Ovary (tissue), 9 donors: Measurements from ENCODE around the gene DNAJB9. TPM values are rescaled to one million over a fixed set of nuclear protein-coding genes. Genes with fewer than 3 reads are reported as not detected.

Experiments used
- DNase-seq, 5 donors: peaks; one replicate each; pipeline ENCODE4 v3.0.0-alpha.2; 2019 to 2020
- H3K27ac ChIP-seq, 2 donors: fragments of 200-600 bp; one replicate each; pipeline versions ENCODE4 v1.5.1 to v1.8.0; 2019 to 2022
- H3K27me3 ChIP-seq: fragments of 200-600 bp; one replicate; pipeline ENCODE4 v1.8.0; 2022
- H3K36me3 ChIP-seq: fragments of 200-600 bp; sonication (generic); one replicate; pipeline ENCODE4 v1.5.1; 2019
- H3K4me1 ChIP-seq: one replicate; pipeline ENCODE4 v1.8.1; 2013; ENCODE audit warnings: mild to moderate bottlenecking, moderate library complexity; ENCODE audit not compliant: insufficient read depth
- H3K4me3 ChIP-seq: fragments of 200-600 bp; sonication (generic); one replicate; pipeline ENCODE4 v1.5.1; 2017
- H3K9me3 ChIP-seq, 2 donors: fragments of 200-600 bp in 1 of 2; sonication (generic) in 1 of 2; one replicate each; pipeline versions ENCODE4 v1.5.1 to v1.8.1; 2013 to 2019; ENCODE audit warnings: mild to moderate bottlenecking in 1 of 2, moderate library complexity in 1 of 2
- CTCF ChIP-seq, 3 donors: fragments of 450-650 bp in 2 of 3; fragments of 200-600 bp in 1 of 3; IDR thresholded peaks; one replicate each; pipeline versions ENCODE4 v1.5.1 to v1.8.0; 2016 to 2022; ENCODE audit warnings: antibody characterized with exemption in 3 of 3, mild to moderate bottlenecking in 1 of 3
- EP300 ChIP-seq: sonication (generic); formaldehyde crosslinking; IDR thresholded peaks from one replicate; pipeline ENCODE4 v1.6.1; 2017; ENCODE audit warnings: antibody characterized with exemption
- POLR2A ChIP-seq: fragments of 450-650 bp; IDR thresholded peaks from one replicate; pipeline ENCODE4 v1.6.1; 2017; ENCODE audit warnings: antibody characterized with exemption, mild to moderate bottlenecking, moderate library complexity
- whole genome bisulfite sequencing, 3 donors: extraction: QIAGEN DNeasy Blood & Tissue Kit in 1 of 3; methylation state at CpG; one replicate each; pipeline versions ENCODE4 v1.1.5 to v1.1.7; 2013 to 2017; 5-methylcytosine and 5-hydroxymethylcytosine counted together
- intact Hi-C, 4 donors: fragments of 100-400 bp; cut with DNase I; formaldehyde crosslinking; loops; one replicate each; pipeline versions ENCODE4 v1.11.0 to v1.15.1; 2022 to 2023
- polyA plus RNA-seq, 2 donors: library from polyadenylated mRNA; stranded (reverse); fragments of 200-250 nt in 1 of 2; fragments of 350-450 nt in 1 of 2; fragmentation: Illumina TruSeq in 1 of 2; extraction: RNeasy Lipid Tissue Mini Kit (QIAGEN cat#74804) in 1 of 2; gene quantifications; one replicate each; pipeline ENCODE4 v1.2.3, GENCODE V29; 2013 to 2014
- total RNA-seq, 7 donors: library from RNA; depleted of rRNA in 2 of 7; stranded (reverse); fragments of >200 nt in 2 of 7; fragmentation: NEBNext Ultra II Directional in 3 of 7; extraction: Animal tissue kit (Norgen Biotek cat#: 25700) in 3 of 7; gene quantifications; one replicate each; pipeline versions ENCODE4 v1.1.0 to v1.2.4, GENCODE V29; 2016 to 2023
- donor health status: DM: no; HTN: no; CAD: no; lungs with moderate emphysema.
- donor health status: DM: no; HTN: no; CAD: no.
- donor health status: Bipolar disorder and iron deficiency.
- donor health status: DM: yes; HTN: yes; CAD: no.
- donor health status: DM: no; HTN: no; CAD: no.
- donor health status: DM: yes; HTN: yes; CAD: no.

DNAJB9 gene
- total and polyA plus RNA-seq, 9 donors, result 17.5 to 44.2 (median 24.0) TPM

GRCh38 chr7:108570146-108570755 is 577 bp downstream of the DNAJB9 start:
- Histone ChIP-seq H3K27me3 (no peaks in the 10 kb centered on the region), H3K4me3 (peak overlapping the region; percentile 92), H3K27ac (peak overlapping the region; percentile 85 to 88), H3K4me1 (peaks cover 2% of the 10 kb centered on the region), H3K9me3 (no peaks in the 10 kb centered on the region), H3K36me3 (no peaks in the 10 kb centered on the region)
- peak in 1 of 5 donors; percentile 38 for DNase-seq
- WGBS, 3 donors, result 0 to 1% (median 0%) methylated on average over 36 of the region's 36 CpGs
- intact Hi-C loops, result no loop called here
- TF ChIP-seq CTCF (IDR thresholded peaks at IDR 0.05) (no peak), EP300 (no peak), POLR2A (no peak)

GRCh38 chr7:108572480-108572879 is 2.8 kb downstream of the DNAJB9 start:
- peaks cover 2% of the 10 kb centered on the region for H3K4me1 ChIP-seq
- intact Hi-C loops, result no loop called here
- H3K36me3 ChIP-seq, result no peaks in the 10 kb centered on the region
- no peak overlapping the region for H3K27ac ChIP-seq
- no peak overlapping the region for H3K4me3 ChIP-seq
- H3K9me3 ChIP-seq, result no peaks in the 10 kb centered on the region
- no peak for DNase-seq
- 93 to 98% (median 96%) methylated on average over 2 of the region's 2 CpGs for WGBS, 3 donors
- no peaks in the 10 kb centered on the region for H3K27me3 ChIP-seq
- TF ChIP-seq CTCF (IDR thresholded peaks at IDR 0.05), result no peak
- TF ChIP-seq EP300, result no peak
- no peak for TF ChIP-seq POLR2A

- H3K27ac ChIP-seq, result no peak overlapping the region
- no peaks in the 10 kb centered on the region for H3K27me3 ChIP-seq
- WGBS, 3 donors, result 72 to 96% (median 92%) methylated on average over 2 of the region's 2 CpGs
- DNase-seq, result no peak
- H3K4me3 ChIP-seq, result no peak overlapping the region
- intact Hi-C loops, result no loop called here
- H3K36me3 ChIP-seq, result no peaks in the 10 kb centered on the region
- TF ChIP-seq POLR2A, result no peak
- no peak for TF ChIP-seq CTCF (IDR thresholded peaks at IDR 0.05)
- no peak for TF ChIP-seq EP300
- H3K9me3 ChIP-seq, result peaks cover 0 to 8% of the 10 kb centered on the region in 2 donors
- no peaks in the 10 kb centered on the region for H3K4me1 ChIP-seq
Observed at GRCh38 chr7:108575156-108575555, 5.5 kb downstream of the DNAJB9 start.

- intact Hi-C loops, result no loop called here
- no peak for DNase-seq
- no peaks in the 10 kb centered on the region for H3K4me1 ChIP-seq
- TF ChIP-seq EP300, result no peak
- TF ChIP-seq CTCF (IDR thresholded peaks at IDR 0.05), result no peak
- no peak for TF ChIP-seq POLR2A
- H3K36me3 ChIP-seq, result no peaks in the 10 kb centered on the region
- no peaks in the 10 kb centered on the region for H3K27me3 ChIP-seq
- WGBS, 3 donors, result 96 to 100% (median 100%) methylated on average over 1 of the region's 1 CpG
- H3K9me3 ChIP-seq, result peaks cover 0 to 8% of the 10 kb centered on the region in 2 donors
- H3K4me3 ChIP-seq, result no peak overlapping the region
- H3K27ac ChIP-seq, result no peak overlapping the region
Observed at GRCh38 chr7:108576116-108576515, 6.4 kb downstream of the DNAJB9 start.
